Hepatocyte (in vitro differentiated cells): ENCODE data around the gene PTRH1. TPM values are rescaled to one million over a fixed set of nuclear protein-coding genes. Genes with fewer than 3 reads are reported as not detected.

Source experiments
- DNase-seq: peaks from one replicate; pipeline ENCODE4 v3.0.0-alpha.2; 2016; ENCODE audit warnings: low spot score
- H2AFZ ChIP-seq: fragments of 200-600 bp; sonication (generic); 2 replicates; pipeline ENCODE4 v1.6.0; 2016; ENCODE audit warnings: antibody characterized with exemption, mild to moderate bottlenecking
- H3K27ac ChIP-seq: fragments of 200-600 bp; sonication (generic); 2 replicates; pipeline ENCODE4 v1.5.1; 2016; ENCODE audit warnings: mild to moderate bottlenecking
- H3K27me3 ChIP-seq: fragments of 200-600 bp; sonication (generic); 2 replicates; pipeline ENCODE4 v1.6.1; 2016
- H3K36me3 ChIP-seq: fragments of 200-600 bp; sonication (generic); replicated peaks from 2 replicates; pipeline ENCODE4 v1.5.1; 2016; ENCODE audit warnings: low read depth; ENCODE audit not compliant: insufficient read depth
- H3K4me1 ChIP-seq: fragments of 200-600 bp; sonication (generic); 2 replicates; pipeline ENCODE4 v1.5.1; 2016; ENCODE audit warnings: mild to moderate bottlenecking, moderate library complexity; ENCODE audit not compliant: insufficient read depth
- H3K4me2 ChIP-seq: fragments of 200-600 bp; sonication (generic); 2 replicates; pipeline ENCODE4 v1.6.0; 2016
- H3K4me3 ChIP-seq: fragments of 200-600 bp; sonication (generic); 2 replicates; pipeline ENCODE4 v1.5.1; 2016; ENCODE audit warnings: mild to moderate bottlenecking
- H3K79me2 ChIP-seq: fragments of 200-600 bp; sonication (generic); 2 replicates; pipeline ENCODE4 v1.6.0; 2017; ENCODE audit warnings: mild to moderate bottlenecking
- H3K9me2 ChIP-seq: fragments of 200-600 bp; sonication (generic); replicated peaks from 2 replicates; pipeline ENCODE4 v1.6.0; 2017; ENCODE audit warnings: mild to moderate bottlenecking; ENCODE audit not compliant: insufficient read depth
- H3K9me3 ChIP-seq: fragments of 200-600 bp; sonication (generic); 2 replicates; pipeline ENCODE4 v1.5.1; 2016; ENCODE audit warnings: low read depth, mild to moderate bottlenecking
- H4K20me1 ChIP-seq: fragments of 200-600 bp; sonication (generic); 2 replicates; pipeline ENCODE4 v1.6.0; 2016; ENCODE audit warnings: mild to moderate bottlenecking; ENCODE audit not compliant: insufficient read depth, poor library complexity, severe bottlenecking
- EZH2 ChIP-seq: fragments of 200-600 bp; sonication (generic); IDR thresholded peaks from 2 replicates; pipeline ENCODE4 v1.6.1; 2016; ENCODE audit warnings: antibody characterized with exemption, mild to moderate bottlenecking, borderline replicate concordance
- EZH2phosphoT487 ChIP-seq: fragments of 200-600 bp; sonication (generic); IDR thresholded peaks from one replicate; pipeline ENCODE4 v1.6.1; 2018; ENCODE audit warnings: antibody characterized with exemption, mild to moderate bottlenecking, low read depth, moderate library complexity; ENCODE audit not compliant: unreplicated experiment, severe bottlenecking
- WGBS: methylation state at CpG from one replicate; pipeline ENCODE4 v1.1.6; 2016; ENCODE audit warnings: low lambda C conversion rate; ENCODE audit errors: missing lambda C conversion rate; 5-methylcytosine and 5-hydroxymethylcytosine counted together
- polyA plus RNA-seq: library from polyadenylated mRNA; unstranded; fragments of >200 nt; fragmentation: Nextera tagmentation; extraction: Ambion mirVana; gene quantifications from 2 replicates; pipeline ENCODE4 v1.2.1, GENCODE V29; 2016
- total RNA-seq: library from RNA; depleted of rRNA; stranded (reverse); fragments of >200 nt; gene quantifications from 2 replicates; pipeline ENCODE4 v1.2.3, GENCODE V29; 2014
- TF ChIP-seq, protein P1 (sequence below): fragments of 200-600 bp; sonication (generic); IDR thresholded peaks from 2 replicates; pipeline ENCODE4 v1.5.1; 2016; ENCODE audit warnings: antibody characterized with exemption, mild to moderate bottlenecking; ENCODE audit not compliant: poor library complexity

Gene PTRH1
- total and polyA plus RNA-seq, 2 experiments from 2014 or later = 13.5 to 25.9 TPM

DNA sequence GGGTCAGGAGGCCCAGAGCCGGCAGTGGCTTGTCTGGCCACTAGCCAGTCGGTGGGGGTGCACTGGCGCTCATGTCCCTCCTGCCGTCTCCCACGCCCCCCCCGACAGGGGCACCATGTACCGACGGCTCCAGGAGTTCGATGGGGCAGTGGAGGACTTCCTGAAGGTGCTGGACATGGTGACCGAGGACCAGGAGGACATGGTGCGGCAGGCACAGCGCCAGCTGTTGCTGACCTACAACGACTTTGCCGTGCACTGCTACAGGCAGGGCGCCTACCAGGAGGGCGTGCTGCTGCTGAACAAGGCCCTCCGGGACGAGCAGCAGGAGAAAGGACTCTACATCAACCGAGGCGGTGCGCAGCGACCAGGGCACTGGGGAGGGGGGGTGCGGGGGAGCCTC, 8.5 kb upstream of the PTRH1 start:
- H3K79me2 ChIP-seq = no peaks in the 10 kb centered on the region
- WGBS = 85% methylated on average over 18 of the region's 23 CpGs
- H3K4me2 ChIP-seq = no peak overlapping the region
- no peaks in the 10 kb centered on the region for H4K20me1 ChIP-seq
- no peak overlapping the region for H3K4me3 ChIP-seq
- H3K4me1 ChIP-seq = no peaks in the 10 kb centered on the region
- no peak overlapping the region for H2AFZ ChIP-seq
- no peaks in the 10 kb centered on the region for H3K9me3 ChIP-seq
- no peaks in the 10 kb centered on the region for H3K36me3 ChIP-seq
- no peaks in the 10 kb centered on the region for H3K9me2 ChIP-seq
- no peak overlapping the region for H3K27ac ChIP-seq
- TF ChIP-seq EZH2phosphoT487 = no peak
- TF ChIP-seq EZH2 = no peak
- TF ChIP-seq, protein P1, sequence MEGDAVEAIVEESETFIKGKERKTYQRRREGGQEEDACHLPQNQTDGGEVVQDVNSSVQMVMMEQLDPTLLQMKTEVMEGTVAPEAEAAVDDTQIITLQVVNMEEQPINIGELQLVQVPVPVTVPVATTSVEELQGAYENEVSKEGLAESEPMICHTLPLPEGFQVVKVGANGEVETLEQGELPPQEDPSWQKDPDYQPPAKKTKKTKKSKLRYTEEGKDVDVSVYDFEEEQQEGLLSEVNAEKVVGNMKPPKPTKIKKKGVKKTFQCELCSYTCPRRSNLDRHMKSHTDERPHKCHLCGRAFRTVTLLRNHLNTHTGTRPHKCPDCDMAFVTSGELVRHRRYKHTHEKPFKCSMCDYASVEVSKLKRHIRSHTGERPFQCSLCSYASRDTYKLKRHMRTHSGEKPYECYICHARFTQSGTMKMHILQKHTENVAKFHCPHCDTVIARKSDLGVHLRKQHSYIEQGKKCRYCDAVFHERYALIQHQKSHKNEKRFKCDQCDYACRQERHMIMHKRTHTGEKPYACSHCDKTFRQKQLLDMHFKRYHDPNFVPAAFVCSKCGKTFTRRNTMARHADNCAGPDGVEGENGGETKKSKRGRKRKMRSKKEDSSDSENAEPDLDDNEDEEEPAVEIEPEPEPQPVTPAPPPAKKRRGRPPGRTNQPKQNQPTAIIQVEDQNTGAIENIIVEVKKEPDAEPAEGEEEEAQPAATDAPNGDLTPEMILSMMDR = no peak
- H3K27me3 ChIP-seq = no peaks in the 10 kb centered on the region
- no peak for DNase-seq

DNA sequence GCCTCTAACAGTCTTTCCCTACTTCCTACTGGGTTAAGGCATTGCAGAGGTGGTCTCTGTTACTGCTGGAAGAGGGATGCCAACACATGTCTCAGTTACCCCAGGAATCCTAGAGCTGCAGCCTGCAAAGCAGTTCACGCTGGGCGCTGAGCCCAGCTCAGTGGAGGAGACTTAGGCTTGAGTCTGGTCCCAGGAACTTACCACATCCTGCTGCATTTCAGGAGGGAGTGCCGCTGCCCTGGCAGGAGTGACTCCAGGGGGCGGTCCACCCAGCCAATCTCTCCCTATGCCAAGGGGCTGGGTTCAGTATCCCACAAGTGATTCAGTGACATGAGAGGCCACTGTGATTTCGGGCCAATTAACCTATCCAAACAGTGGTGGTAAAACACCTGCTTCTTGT, 8.0 kb upstream of the PTRH1 start:
- H3K9me2 ChIP-seq = no peaks in the 10 kb centered on the region
- no peak overlapping the region for H2AFZ ChIP-seq
- H3K27ac ChIP-seq = no peak overlapping the region
- H3K27me3 ChIP-seq = no peaks in the 10 kb centered on the region
- 91% methylated on average over 5 of the region's 5 CpGs for WGBS
- no peaks in the 10 kb centered on the region for H3K79me2 ChIP-seq
- no peaks in the 10 kb centered on the region for H3K9me3 ChIP-seq
- H4K20me1 ChIP-seq = no peaks in the 10 kb centered on the region
- no peaks in the 10 kb centered on the region for H3K36me3 ChIP-seq
- no peak for DNase-seq
- TF ChIP-seq, protein P1 = no peak
- TF ChIP-seq EZH2phosphoT487 (no peak), EZH2 (no peak)
- no peak overlapping the region for H3K4me2 ChIP-seq
- no peaks in the 10 kb centered on the region for H3K4me1 ChIP-seq
- H3K4me3 ChIP-seq = no peak overlapping the region

DNA sequence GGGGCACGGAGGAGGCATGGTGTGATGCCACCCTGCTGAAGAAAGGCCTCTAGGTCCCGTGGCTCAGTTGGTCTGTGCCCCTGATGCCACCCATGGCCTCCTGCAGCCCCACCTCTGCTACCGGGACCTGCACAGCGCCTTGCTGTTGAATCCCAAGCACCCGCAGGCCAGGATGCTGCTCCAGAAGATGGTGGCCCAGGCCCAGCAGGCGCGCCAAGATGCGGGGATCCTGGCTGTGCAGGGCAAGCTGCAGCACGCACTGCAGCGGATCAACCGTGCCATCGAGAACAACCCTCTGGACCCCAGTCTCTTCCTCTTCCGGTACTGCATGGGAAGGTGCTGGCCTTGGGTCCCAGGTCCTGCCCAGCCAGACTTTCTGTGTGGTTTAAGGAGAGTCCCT, 7.5 kb upstream of the PTRH1 start:
- H3K4me3 ChIP-seq = no peak overlapping the region
- H3K36me3 ChIP-seq = no peaks in the 10 kb centered on the region
- H3K9me2 ChIP-seq = no peaks in the 10 kb centered on the region
- H3K79me2 ChIP-seq = no peaks in the 10 kb centered on the region
- no peaks in the 10 kb centered on the region for H3K9me3 ChIP-seq
- H3K4me1 ChIP-seq = no peaks in the 10 kb centered on the region
- no peaks in the 10 kb centered on the region for H3K27me3 ChIP-seq
- DNase-seq = no peak
- H4K20me1 ChIP-seq = no peaks in the 10 kb centered on the region
- H2AFZ ChIP-seq = no peak overlapping the region
- no peak overlapping the region for H3K27ac ChIP-seq
- no peak overlapping the region for H3K4me2 ChIP-seq
- no peak for TF ChIP-seq EZH2phosphoT487
- no peak for TF ChIP-seq EZH2
- TF ChIP-seq, protein P1 = no peak
- WGBS = 95% methylated on average over 13 of the region's 13 CpGs
